DND-41 (cell line): ENCODE results near the gene IGF2.

Source experiments
- ATAC-seq: fragments of 200-7000 bp; cut with Tn5 transposase; 3 replicates; pipeline ENCODE4 v1.9.1; 2021; ENCODE audit warnings: low read depth; ENCODE audit not compliant: insufficient read depth
- DNase-seq: peaks from one replicate; pipeline ENCODE4 v3.0.0-alpha.2; 2020
- H2AFZ ChIP-seq: 2 replicates; pipeline ENCODE4 v1.6.0; 2012; ENCODE audit warnings: low read depth, low read length
- H3K27ac ChIP-seq: 2 replicates; pipeline ENCODE4 v1.5.1; 2012; ENCODE audit warnings: low read length, inconsistent platforms
- H3K27me3 ChIP-seq: fragments of 200-600 bp; sonication (generic); 2 replicates; pipeline ENCODE4 v1.6.0; 2012; ENCODE audit warnings: low read length, mild to moderate bottlenecking, inconsistent platforms; ENCODE audit not compliant: insufficient read depth, poor library complexity
- H3K36me3 ChIP-seq: 2 replicates; pipeline ENCODE4 v1.5.1; 2012; ENCODE audit warnings: low read length, inconsistent platforms; ENCODE audit not compliant: insufficient read depth
- H3K4me1 ChIP-seq: 2 replicates; pipeline ENCODE4 v1.5.1; 2012; ENCODE audit warnings: mild to moderate bottlenecking, low read length; ENCODE audit not compliant: insufficient read depth
- H3K4me2 ChIP-seq: 2 replicates; pipeline ENCODE4 v1.6.0; 2012; ENCODE audit warnings: mild to moderate bottlenecking, moderate library complexity, low read length, inconsistent platforms; ENCODE audit not compliant: insufficient read depth
- H3K4me3 ChIP-seq, 2 experiments: fragments of 200-600 bp in 1 of 2; shearing (Covaris generic) in 1 of 2; 2 replicates each; pipeline ENCODE4 v1.5.1; 2012 to 2016; ENCODE audit warnings: inconsistent platforms in 2 of 2, low read length in 2 of 2, mild to moderate bottlenecking in 2 of 2, low read depth in 1 of 2, moderate library complexity in 1 of 2
- H3K79me2 ChIP-seq: 2 replicates; pipeline ENCODE4 v1.6.0; 2012; ENCODE audit warnings: low read length, inconsistent platforms; ENCODE audit not compliant: insufficient read depth
- H3K9ac ChIP-seq: 2 replicates; pipeline ENCODE4 v1.6.0; 2012; ENCODE audit warnings: low read depth, mild to moderate bottlenecking, inconsistent platforms, low read length, moderate library complexity
- H3K9me3 ChIP-seq: 2 replicates; pipeline ENCODE4 v1.5.1; 2012; ENCODE audit warnings: low read length, moderate library complexity, mild to moderate bottlenecking, inconsistent platforms; ENCODE audit not compliant: insufficient read depth, severe bottlenecking
- H4K20me1 ChIP-seq: 2 replicates; pipeline ENCODE4 v1.6.0; 2012; ENCODE audit warnings: low read length; ENCODE audit not compliant: insufficient read depth
- EZH2 ChIP-seq: IDR thresholded peaks from 3 replicates; pipeline ENCODE4 v1.6.1; 2012; ENCODE audit warnings: borderline replicate concordance, low read depth, mild to moderate bottlenecking, moderate library complexity, low read length, inconsistent platforms; ENCODE audit not compliant: severe bottlenecking
- TF ChIP-seq, protein P1 (sequence below): IDR thresholded peaks from 2 replicates; pipeline ENCODE4 v1.5.1; 2012; ENCODE audit warnings: borderline replicate concordance, low read length, moderate library complexity, mild to moderate bottlenecking; ENCODE audit not compliant: poor library complexity, severe bottlenecking; ENCODE audit errors: extremely low read depth

IGF2 gene

DNA sequence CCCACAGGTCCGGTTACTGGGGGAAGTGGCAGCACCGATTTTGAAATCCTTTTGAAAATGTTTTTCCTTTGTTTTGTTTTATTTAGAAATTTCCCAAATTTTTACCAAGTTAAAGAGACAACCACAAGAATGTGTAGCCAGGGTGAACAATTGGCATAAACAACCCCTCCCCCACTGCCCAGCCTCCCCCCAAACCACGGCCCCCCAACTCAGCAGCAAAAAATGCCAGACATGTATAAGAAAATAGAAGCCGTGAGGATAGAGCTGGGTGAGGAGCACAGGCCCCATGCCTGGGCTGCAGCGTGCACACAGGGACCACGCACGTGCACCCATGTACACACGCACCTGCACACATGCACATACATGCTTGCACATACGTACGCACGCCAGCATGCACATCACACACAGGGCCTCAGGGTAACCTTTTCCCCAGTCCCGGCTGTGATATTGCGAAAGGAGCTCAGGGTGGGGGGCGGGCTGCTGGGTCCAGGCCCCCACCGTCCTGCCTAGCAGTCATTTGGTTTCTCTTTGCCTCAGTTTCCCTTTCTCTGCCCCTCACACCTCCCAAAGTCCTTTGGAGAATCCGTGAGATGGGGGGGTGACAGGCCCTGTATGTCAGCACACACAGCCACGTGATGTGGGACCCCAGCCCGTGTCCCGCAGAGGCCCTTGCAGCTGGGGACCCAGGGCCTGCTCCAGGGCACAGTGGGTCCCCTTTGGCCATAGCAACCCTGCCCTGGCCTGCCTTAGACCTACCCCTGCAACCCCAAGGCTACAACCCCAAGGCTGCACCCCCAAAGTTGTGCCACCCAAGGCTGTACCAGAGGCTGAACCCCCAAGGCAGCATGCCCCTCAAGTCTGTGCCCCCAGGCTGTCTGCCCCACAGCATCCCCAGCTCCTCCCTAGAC, 42.9 kb downstream of the IGF2 start:
- H3K27me3 ChIP-seq, result peaks cover 7% of the 10 kb centered on the region
- TF ChIP-seq, protein P1, sequence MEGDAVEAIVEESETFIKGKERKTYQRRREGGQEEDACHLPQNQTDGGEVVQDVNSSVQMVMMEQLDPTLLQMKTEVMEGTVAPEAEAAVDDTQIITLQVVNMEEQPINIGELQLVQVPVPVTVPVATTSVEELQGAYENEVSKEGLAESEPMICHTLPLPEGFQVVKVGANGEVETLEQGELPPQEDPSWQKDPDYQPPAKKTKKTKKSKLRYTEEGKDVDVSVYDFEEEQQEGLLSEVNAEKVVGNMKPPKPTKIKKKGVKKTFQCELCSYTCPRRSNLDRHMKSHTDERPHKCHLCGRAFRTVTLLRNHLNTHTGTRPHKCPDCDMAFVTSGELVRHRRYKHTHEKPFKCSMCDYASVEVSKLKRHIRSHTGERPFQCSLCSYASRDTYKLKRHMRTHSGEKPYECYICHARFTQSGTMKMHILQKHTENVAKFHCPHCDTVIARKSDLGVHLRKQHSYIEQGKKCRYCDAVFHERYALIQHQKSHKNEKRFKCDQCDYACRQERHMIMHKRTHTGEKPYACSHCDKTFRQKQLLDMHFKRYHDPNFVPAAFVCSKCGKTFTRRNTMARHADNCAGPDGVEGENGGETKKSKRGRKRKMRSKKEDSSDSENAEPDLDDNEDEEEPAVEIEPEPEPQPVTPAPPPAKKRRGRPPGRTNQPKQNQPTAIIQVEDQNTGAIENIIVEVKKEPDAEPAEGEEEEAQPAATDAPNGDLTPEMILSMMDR, result no peak
- TF ChIP-seq EZH2, result no peak
- H4K20me1 ChIP-seq, result peaks cover 51% of the 10 kb centered on the region
- peaks cover 7% of the 10 kb centered on the region for H3K9me3 ChIP-seq
- H2AFZ ChIP-seq, result no peak overlapping the region
- H3K79me2 ChIP-seq, result no peaks in the 10 kb centered on the region
- H3K4me3 ChIP-seq, result no peak overlapping the region
- no peak overlapping the region for H3K9ac ChIP-seq
- H3K36me3 ChIP-seq, result no peaks in the 10 kb centered on the region
- DNase-seq (no peak), ATAC-seq (no peak)
- no peak overlapping the region for H3K27ac ChIP-seq
- H3K4me1 ChIP-seq, result peaks cover 6% of the 10 kb centered on the region
- no peak overlapping the region for H3K4me2 ChIP-seq

- H3K27ac ChIP-seq, result no peak overlapping the region
- H2AFZ ChIP-seq, result no peak overlapping the region
- TF ChIP-seq EZH2, result no peak
- TF ChIP-seq, protein P1, result no peak
- no peaks in the 10 kb centered on the region for H3K36me3 ChIP-seq
- H3K4me1 ChIP-seq, result peaks cover 6% of the 10 kb centered on the region
- H3K4me2 ChIP-seq, result no peak overlapping the region
- H3K27me3 ChIP-seq, result peaks cover 9% of the 10 kb centered on the region
- no peak overlapping the region for H3K4me3 ChIP-seq
- no peak overlapping the region for H3K9ac ChIP-seq
- peaks cover 7% of the 10 kb centered on the region for H3K9me3 ChIP-seq
- DNase-seq (no peak), ATAC-seq (no peak)
- H3K79me2 ChIP-seq, result no peaks in the 10 kb centered on the region
- peaks cover 55% of the 10 kb centered on the region for H4K20me1 ChIP-seq
These were observed 43.6 kb downstream of the IGF2 start for GRCh38 chr11:2095542-2095941.

- ATAC-seq (no peak), DNase-seq (no peak)
- H4K20me1 ChIP-seq, result peaks cover 59% of the 10 kb centered on the region
- no peak overlapping the region for H3K4me2 ChIP-seq
- H3K4me1 ChIP-seq, result peaks cover 6% of the 10 kb centered on the region
- H3K36me3 ChIP-seq, result no peaks in the 10 kb centered on the region
- H3K4me3 ChIP-seq, result no peak overlapping the region
- H3K9me3 ChIP-seq, result peaks cover 7% of the 10 kb centered on the region
- no peak overlapping the region for H3K27ac ChIP-seq
- peaks cover 9% of the 10 kb centered on the region for H3K27me3 ChIP-seq
- no peak overlapping the region for H3K9ac ChIP-seq
- TF ChIP-seq, protein P1, result no peak
- no peak for TF ChIP-seq EZH2
- H2AFZ ChIP-seq, result no peak overlapping the region
- no peaks in the 10 kb centered on the region for H3K79me2 ChIP-seq
These were observed 44.0 kb downstream of the IGF2 start for GRCh38 chr11:2095198-2095520.
